22Rv1 (cell line): ENCODE measurements around the gene MRPL9.

Source experiments
- H3K27ac ChIP-seq: fragments of 450-650 bp; 2 replicates; pipeline ENCODE4 v1.5.1; 2017
- CTCF ChIP-seq: fragments of 450-650 bp; IDR thresholded peaks from 2 replicates; pipeline ENCODE4 v1.5.1; 2017; ENCODE audit warnings: mild to moderate bottlenecking
- ZFX ChIP-seq: fragments of 450-650 bp; IDR thresholded peaks from 2 replicates; pipeline ENCODE4 v1.6.1; 2017; ENCODE audit warnings: antibody characterized with exemption, borderline replicate concordance

The MRPL9 gene

GRCh38 chr1:151714820-151715725 lies 48.2 kb downstream of the MRPL9 start:
- TF ChIP-seq ZFX, result no peak
- no peak for TF ChIP-seq CTCF
- H3K27ac ChIP-seq, result peak overlapping the region; percentile 59

GRCh38 chr1:151713874-151714273 lies 49.4 kb downstream of the MRPL9 start:
- TF ChIP-seq CTCF, result no peak
- TF ChIP-seq ZFX, result no peak
- peak overlapping the region; percentile 59 for H3K27ac ChIP-seq

DNA sequence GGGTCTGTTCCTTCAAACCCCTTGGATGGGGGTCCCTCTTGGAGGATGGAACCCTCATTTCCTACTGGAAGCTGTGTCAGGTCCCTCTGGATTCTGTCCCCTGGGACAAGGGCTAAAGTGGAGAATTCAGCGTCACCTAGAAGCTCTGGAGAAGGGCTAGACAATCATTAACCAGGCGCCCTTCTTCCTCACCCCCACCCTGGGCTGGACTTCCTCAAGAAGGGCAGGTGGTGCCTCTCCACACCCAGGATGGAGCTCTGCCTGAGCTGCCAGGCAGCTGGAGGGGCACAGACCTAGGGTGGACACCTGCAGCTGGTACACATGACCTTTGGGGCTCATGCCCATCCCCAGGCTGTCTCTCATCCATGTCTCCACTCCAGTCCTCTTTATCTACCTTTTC lies 50.3 kb downstream of the MRPL9 start:
- H3K27ac ChIP-seq, result peak overlapping the region; percentile 59
- no peak for TF ChIP-seq CTCF
- no peak for TF ChIP-seq ZFX

GRCh38 chr1:151711951-151712350 lies 51.3 kb downstream of the MRPL9 start:
- TF ChIP-seq CTCF, result no peak
- no peak for TF ChIP-seq ZFX
- no peak overlapping the region; the same call in 1 of the 2 replicates for H3K27ac ChIP-seq

- TF ChIP-seq ZFX (no peak), CTCF (no peak)
- no peak overlapping the region for H3K27ac ChIP-seq
Measured at GRCh38 chr1:151711044-151711800, 52.1 kb downstream of the MRPL9 start.

GRCh38 chr1:151710187-151710840 lies 53.0 kb downstream of the MRPL9 start:
- H3K27ac ChIP-seq, result no peak overlapping the region
- no peak for TF ChIP-seq CTCF
- no peak for TF ChIP-seq ZFX
